Hematopoietic multipotent progenitor cell treated with erythropoietin and hydrocortisone succinate and interleukin-3 and kit ligand, for 8 days (in vitro differentiated cells): ENCODE results near the gene LDB2.

Experiments
- DNase-seq: peaks from one replicate; pipeline ENCODE4 v3.0.0-alpha.2; 2015

Gene LDB2

GRCh38 chr4:16794816-16795445, 103.5 kb downstream of the LDB2 start:
- DNase-seq, result peak; percentile 45

DNA sequence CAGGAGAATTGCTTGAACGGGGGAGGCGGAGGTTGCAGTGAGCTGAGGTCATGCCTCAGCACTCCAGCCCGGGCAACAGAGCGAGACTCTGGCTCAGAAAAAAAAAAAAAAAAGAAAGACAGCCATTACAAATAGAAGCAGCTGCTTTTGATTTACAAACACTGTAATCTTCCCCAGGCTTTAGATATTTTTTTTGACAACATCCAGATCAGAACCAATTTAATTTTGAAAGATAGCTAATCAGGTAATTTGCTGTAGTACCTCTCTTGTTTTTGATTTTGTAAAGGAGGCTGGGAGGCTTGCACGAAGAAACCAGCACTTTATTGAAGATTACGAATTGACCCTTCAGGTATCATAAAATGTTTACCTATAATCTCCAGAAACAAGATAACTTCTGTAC, 107.0 kb downstream of the LDB2 start:
- no peak for DNase-seq

DNA sequence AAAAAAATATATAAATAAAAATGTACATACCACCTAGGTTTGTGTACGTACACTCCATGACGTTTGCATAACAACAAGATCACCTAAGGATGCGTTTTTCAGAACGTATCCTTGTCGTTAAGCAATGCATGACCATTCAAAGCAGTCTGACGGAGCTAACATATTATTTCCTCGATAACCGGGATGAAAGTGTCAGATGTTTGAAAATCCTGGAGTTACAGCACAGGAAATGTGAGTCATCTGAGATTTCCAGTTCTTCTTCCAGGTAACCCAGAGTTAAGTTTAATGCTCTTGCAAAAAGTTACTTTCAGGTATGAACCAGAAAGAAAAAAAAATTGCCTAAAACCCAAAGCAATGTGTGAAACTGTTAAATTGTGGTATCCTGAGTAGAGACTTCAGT, 107.9 kb downstream of the LDB2 start:
- no peak for DNase-seq

- DNase-seq, result no peak
Measured at GRCh38 chr4:16788868-16789267, 109.6 kb downstream of the LDB2 start.

DNA sequence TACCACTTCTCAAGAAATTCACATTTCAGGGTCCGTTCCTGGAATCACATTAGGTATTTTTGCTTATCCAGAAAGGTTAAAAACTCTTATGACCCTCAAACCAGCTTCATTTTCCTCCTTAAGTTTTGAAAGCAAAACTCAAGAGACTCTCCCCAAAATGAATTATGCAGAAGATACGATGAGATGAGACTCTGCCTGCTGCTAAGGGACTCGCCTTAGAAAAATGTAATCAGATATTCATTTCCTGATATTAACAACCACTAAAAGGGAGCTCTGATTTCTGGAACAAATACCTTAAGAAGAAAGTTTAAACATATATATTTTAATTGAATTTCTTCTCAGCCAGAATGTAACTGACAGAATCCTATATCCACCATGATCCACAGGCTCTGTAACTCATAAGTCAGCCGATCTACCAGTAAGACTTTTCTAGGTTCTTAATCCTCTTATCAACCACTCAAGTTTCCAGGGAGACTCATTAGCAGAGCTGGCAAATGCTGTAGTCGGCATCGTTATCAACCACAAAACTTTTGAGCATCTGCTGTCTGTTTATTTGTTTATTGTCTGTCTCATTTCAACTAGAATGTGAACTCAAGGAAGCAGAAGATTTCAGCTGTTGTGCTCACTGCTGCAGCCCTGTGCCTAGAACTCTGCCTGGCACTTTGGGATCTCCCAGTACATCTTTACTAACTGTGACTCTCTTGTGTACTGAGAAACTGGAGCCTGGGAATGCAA, 112.5 kb downstream of the LDB2 start:
- no peak for DNase-seq

- DNase-seq, result no peak
Measured at GRCh38 chr4:16783119-16783518, 115.3 kb downstream of the LDB2 start.

- no peak for DNase-seq
Measured at GRCh38 chr4:16779028-16779675, 119.3 kb downstream of the LDB2 start.

DNA sequence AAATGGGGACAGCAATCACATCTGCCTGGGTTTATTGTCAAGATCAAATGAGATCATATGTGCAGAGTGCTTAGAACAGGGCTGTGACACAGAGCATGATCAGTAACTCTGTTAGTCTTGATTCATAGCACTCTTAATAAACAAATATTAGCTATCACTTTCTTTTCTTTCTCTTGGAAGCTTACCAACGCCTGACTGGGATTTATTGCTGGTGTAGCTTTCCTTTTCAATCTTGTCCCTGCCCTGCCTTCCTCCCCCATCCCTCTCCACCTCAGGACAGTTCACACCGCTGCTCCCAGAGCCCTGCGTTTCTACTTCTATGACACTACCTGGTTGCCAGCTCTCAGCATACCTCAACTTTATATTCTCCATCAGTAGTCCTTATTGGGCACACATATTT, 120.7 kb downstream of the LDB2 start:
- no peak for DNase-seq

GRCh38 chr4:16775411-16776154, 122.9 kb downstream of the LDB2 start:
- no peak for DNase-seq

DNA sequence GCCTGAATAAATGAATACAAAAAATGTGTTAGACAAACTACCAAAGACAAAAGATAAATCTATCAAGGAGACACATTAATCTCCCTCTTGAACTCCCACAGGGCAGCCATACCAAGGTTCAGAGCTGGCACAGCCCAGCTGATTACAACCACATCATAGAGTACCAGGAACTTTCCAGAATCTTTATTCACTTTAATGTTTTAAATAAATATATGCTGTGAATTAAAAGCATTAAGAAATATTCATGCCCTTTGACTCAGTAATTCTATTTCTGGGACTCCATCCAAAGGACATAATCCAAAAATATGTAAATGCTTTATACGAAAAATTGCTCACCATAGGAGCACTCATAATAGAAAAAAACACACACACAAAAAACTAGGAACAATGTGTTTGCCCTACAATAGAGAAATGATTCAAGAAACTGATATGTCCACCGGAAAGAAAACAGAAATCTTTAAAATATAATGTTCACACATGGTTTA, 126.0 kb downstream of the LDB2 start:
- no peak for DNase-seq

DNA sequence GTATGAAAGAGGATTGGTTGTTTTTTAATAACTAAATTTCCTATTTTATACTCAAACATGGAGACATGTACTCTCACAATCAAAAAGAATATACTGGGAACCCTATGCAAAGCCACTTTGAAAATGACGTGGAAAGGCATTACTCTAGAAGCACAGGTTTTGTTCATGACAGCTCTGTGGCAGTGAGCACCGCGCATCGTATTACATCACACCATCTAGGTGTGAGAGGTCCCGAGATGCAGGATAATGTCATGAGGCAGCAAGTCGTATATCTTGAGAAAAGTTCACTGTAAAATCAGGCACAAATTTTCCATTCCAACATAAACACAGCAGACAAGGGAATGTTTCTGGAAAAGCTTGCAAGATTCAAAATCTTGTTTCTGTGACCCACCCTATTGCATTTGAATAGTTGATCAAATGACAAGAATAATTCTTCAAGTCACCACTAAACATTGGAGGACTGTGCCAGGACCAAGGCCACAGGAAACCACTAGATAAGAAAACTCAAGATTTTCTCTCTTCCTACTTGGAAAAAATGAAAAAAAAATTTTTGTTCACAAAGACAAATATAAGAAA, 127.6 kb downstream of the LDB2 start:
- no peak for DNase-seq

- DNase-seq, result no peak
Measured at GRCh38 chr4:16767861-16768260, 130.6 kb downstream of the LDB2 start.

DNA sequence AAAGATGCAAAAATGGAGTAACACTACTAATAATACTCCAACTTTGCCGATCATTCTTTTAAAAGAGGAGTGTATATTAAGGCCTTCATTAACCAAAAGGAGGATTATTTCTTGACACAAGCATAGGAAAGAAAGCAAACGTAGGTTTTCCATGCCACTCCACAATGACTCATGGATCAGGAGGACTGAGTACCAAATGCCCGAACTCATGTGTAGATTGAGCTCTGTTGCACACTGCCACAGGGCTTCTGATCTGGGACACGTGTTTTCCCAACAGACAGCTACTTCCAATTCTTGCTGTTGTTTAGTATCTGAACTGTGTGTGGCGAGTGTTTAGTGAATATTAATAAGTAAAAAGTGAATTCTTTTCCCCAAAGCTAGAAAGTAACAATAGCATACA, 131.2 kb downstream of the LDB2 start:
- DNase-seq, result no peak

DNA sequence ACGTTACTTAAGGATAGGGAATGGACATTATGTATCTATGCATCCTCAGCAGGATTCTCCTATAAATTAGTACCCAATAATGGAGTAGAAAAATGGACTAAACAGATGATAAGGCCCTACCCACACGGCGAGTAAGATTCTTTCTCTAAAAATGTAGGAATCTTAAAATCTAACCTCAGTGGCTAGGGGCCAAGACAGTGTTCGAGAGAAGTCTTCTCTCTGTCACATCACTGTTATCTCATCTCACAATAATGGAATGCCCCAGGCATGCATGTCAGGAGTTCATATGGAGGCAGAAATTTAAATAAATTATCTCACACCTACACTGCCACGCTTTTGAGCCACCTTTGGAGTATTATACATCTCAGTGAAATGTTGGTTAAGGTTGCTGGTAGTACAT, 132.9 kb downstream of the LDB2 start:
- DNase-seq, result no peak

GRCh38 chr4:16764622-16765021, 133.8 kb downstream of the LDB2 start:
- no peak for DNase-seq

- no peak for DNase-seq
Measured at GRCh38 chr4:16760617-16761363, 137.7 kb downstream of the LDB2 start.

GRCh38 chr4:16759931-16760582, 138.4 kb downstream of the LDB2 start:
- no peak for DNase-seq

DNA sequence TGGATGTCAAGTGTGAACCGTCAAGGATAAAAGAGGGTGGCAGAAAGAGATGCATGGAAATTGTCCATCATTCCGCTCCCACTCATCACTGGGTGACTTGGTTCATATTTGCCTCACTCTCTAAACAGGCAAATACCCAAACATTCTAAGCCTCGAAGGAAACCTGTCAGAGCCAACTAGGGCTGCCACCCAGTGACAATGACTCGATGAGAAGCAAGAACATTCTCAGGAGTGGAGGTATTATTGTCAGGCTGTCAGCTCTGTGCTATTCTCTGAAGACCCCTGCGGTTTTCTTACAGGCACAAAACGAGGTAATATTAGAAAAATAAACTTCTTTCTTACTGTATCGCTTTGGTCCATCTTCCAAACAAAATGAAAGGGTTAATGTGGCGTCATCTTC, 139.6 kb downstream of the LDB2 start:
- DNase-seq, result no peak

DNA sequence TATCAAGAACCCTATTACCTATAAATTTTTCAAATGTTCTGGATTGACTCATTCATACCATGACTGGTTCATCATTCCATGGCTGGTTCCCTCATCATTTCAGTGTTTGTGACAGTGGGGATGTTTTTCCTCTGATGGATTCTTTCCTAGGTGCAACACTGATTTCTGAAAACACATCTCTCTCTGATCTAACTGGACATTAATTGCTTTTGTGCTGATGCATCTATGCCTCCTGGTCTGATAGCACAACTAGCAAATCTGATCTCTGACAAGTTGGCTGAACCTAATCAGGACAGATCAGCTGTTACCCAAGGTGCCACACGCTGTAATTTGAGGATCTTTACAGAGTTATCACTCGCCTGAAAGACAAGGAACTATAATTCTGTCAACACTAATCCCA, 140.2 kb downstream of the LDB2 start:
- no peak for DNase-seq

DNA sequence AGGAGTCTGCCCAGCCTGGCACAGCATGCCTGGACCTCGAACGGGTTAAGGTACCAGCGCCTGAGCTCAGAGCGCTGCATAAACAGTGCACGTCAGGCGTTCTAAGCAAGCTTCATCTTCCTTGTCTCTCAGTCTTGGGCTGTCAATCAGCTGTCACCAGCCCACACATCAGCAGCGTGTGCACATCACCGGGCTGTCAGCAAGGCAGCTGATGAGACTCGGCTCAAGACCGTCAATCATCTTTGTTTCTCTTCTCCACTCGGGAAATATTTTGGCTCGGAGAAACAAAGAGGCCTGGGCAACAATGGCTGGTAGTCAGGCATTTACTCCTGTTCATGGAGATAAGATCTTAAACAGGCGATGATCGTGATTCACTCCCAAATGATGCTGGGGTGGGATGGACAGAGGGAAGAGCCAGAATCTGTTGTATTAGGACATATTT, 141.3 kb downstream of the LDB2 start:
- DNase-seq, result no peak

DNA sequence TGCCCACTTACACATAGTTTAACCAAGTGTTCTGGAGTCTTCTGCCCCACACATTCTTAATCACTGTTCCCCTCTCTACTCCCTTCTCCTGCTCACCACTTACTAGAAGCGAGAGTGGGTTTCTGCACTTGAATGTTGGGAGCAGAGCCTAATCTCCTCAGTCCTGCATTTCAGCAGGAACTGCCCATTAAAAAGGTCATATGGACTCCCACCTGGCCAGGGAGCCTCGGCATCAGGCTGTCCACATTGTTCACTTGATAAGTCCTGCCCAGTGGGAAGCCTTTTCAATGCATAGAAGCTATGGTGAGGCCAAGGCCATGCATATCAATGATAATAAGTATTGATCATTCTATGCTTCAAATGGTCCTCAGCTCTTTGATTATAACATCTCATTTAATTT, 144.3 kb downstream of the LDB2 start:
- no peak for DNase-seq

DNA sequence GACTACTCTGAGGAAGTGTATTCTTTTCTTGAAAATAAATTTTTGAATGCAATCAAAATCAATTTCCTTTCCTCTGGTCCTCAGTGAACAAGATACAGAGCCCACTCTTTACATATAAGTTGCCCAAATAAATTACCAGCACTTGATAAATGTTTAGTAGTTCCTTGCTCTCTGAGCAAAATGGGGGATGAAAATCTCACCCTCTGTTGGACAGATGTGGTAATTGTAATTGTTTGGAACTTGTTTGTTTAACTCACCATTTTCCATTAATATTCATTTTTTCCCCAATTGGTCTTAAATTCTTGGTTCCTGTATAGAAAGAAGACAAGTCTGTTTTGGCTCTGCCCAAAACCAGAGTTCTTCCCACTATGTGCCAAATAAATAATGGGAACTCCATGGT, 146.3 kb downstream of the LDB2 start:
- DNase-seq, result peak; percentile 38
